IMR-90 (cell line): ENCODE data around the gene FGF21.

ENCODE experiments used
- CEBPB ChIP-seq: IDR thresholded peaks from 2 replicates; pipeline ENCODE4 v1.6.1; 2012; ENCODE audit warnings: low read depth, low read length, improper control_type of control experiment
- MAFK ChIP-seq: IDR thresholded peaks from 2 replicates; pipeline ENCODE4 v1.6.1; 2012; ENCODE audit warnings: low read depth, low read length, improper control_type of control experiment
- POLR2A ChIP-seq: IDR thresholded peaks from 2 replicates; pipeline ENCODE4 v1.6.1; 2012; ENCODE audit warnings: mild to moderate bottlenecking, low read depth, low read length
- RAD21 ChIP-seq: IDR thresholded peaks from 2 replicates; pipeline ENCODE4 v1.6.1; 2012; ENCODE audit warnings: low read length, improper control_type of control experiment
- TF ChIP-seq, protein P1 (sequence below): conservative IDR thresholded peaks from 2 replicates; pipeline ENCODE4 v1.5.1; 2012; ENCODE audit warnings: mild to moderate bottlenecking, low read depth, low read length, improper control_type of control experiment
- TF ChIP-seq, protein P2 (sequence below): fragments of 150-350 bp; IDR thresholded peaks from 2 replicates; pipeline ENCODE4 v1.6.1; 2017; ENCODE audit warnings: mild to moderate bottlenecking, antibody characterized with exemption, low read length, low read depth
- TF ChIP-seq, protein P3 (sequence below): fragments of 150-350 bp; IDR thresholded peaks from 2 replicates; pipeline ENCODE4 v1.6.1; 2016; ENCODE audit warnings: low read depth, mild to moderate bottlenecking, low read length, moderate library complexity, borderline replicate concordance

DNA sequence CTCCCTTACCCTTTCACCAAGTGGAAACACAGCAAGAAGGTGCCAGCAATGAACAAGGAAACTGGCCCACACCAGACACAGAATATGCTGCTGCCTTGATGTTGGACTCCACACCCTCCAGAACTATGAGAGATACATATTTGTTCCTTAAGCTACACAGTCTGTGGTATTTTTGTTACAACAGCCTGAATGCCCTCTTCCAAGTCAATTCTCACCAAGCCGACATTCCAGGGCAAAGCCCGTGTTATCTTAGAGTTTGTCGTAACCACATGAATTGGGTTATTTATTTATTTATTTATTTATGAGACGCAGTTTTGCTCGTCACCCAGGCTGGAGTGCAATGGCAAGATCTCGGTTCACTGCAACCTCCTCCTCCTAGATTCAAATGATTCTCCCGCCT is 14.9 kb downstream of the FGF21 start:
- TF ChIP-seq RAD21 (no peak), POLR2A (no peak), MAFK (no peak), CEBPB (no peak)
- TF ChIP-seq, protein P1, sequence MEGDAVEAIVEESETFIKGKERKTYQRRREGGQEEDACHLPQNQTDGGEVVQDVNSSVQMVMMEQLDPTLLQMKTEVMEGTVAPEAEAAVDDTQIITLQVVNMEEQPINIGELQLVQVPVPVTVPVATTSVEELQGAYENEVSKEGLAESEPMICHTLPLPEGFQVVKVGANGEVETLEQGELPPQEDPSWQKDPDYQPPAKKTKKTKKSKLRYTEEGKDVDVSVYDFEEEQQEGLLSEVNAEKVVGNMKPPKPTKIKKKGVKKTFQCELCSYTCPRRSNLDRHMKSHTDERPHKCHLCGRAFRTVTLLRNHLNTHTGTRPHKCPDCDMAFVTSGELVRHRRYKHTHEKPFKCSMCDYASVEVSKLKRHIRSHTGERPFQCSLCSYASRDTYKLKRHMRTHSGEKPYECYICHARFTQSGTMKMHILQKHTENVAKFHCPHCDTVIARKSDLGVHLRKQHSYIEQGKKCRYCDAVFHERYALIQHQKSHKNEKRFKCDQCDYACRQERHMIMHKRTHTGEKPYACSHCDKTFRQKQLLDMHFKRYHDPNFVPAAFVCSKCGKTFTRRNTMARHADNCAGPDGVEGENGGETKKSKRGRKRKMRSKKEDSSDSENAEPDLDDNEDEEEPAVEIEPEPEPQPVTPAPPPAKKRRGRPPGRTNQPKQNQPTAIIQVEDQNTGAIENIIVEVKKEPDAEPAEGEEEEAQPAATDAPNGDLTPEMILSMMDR: no peak
- TF ChIP-seq, protein P2, sequence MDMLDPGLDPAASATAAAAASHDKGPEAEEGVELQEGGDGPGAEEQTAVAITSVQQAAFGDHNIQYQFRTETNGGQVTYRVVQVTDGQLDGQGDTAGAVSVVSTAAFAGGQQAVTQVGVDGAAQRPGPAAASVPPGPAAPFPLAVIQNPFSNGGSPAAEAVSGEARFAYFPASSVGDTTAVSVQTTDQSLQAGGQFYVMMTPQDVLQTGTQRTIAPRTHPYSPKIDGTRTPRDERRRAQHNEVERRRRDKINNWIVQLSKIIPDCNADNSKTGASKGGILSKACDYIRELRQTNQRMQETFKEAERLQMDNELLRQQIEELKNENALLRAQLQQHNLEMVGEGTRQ: no peak
- TF ChIP-seq, protein P3, sequence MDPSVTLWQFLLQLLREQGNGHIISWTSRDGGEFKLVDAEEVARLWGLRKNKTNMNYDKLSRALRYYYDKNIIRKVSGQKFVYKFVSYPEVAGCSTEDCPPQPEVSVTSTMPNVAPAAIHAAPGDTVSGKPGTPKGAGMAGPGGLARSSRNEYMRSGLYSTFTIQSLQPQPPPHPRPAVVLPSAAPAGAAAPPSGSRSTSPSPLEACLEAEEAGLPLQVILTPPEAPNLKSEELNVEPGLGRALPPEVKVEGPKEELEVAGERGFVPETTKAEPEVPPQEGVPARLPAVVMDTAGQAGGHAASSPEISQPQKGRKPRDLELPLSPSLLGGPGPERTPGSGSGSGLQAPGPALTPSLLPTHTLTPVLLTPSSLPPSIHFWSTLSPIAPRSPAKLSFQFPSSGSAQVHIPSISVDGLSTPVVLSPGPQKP: no peak
